ENCODE results near the gene IREB2.

GRCh38 chr15:78399091-78399490 is 38.9 kb upstream of the IREB2 start:
- TF ChIP-seq CTCF (IDR thresholded peaks at IDR 0.05) (no peak), POLR2A (IDR thresholded peaks at IDR 0.05) (no peak), EP300 (IDR thresholded peaks at IDR 0.05) (no peak)

All from ovary (tissue), 3 donors.